ENCODE results near the gene MAMSTR. TPM values are rescaled to one million over a fixed set of nuclear protein-coding genes. Genes with fewer than 3 reads are reported as not detected.

Gene MAMSTR
- total RNA-seq: 0.09 and 0.38 TPM in 2 replicates

DNA sequence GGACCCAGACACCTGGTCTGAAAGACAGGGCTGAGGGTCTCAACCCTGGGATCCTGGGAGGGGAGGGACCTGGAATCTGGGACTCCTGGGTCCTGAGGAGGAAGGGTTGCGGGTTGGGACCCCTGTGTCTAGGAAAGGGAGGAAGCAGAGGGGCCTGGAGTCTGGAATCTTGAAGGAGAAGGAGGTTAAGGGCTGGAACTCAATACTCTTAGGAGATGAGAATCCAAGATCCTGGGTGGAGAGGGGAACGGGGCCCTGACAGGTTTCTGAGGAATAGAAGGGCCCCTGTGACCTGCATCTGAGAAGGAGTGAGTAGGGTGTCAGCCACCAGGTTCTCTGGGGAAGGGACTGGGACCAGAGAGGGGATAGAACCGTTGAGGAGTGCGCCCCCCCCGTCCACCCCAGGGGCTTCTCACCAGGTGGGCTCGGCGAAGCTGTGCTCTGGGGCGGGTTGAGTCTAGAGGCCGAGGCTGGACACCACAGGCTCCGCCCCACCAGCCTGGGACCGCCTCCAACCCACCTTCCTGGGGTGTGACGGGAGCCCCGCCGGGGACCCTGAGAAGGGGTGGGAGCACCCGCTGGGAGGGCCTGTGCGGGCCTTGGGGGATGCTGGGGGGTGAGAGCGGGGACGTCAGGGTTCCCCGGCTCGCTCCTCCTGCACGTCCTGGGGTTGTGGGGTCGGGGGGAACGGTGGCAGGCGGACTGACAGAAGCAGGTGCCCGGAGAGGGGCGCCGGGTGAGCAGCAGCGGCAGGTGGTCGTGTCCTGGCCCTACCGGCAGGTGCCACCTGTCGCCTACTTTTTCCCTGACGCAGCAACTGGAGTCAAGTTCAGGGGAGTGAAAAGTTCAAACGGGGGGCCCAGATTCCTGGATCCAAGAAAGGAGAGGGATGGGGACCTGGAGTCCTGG is at the start of gene MAMSTR:
Gene MAMSTR, minus strand, starts transcription at position 463 of the 909 bp plus-strand sequence. CDS start 694 bp downstream, outside the sequence.

GRCh38 chr19:48755084-48755641 is 35.6 kb upstream of the MAMSTR start, which contains the start of gene FGF21:
TSS of gene FGF21 (plus strand) at chr19:48755524. CDS start at chr19:48756237, 713 bp downstream.

DNA sequence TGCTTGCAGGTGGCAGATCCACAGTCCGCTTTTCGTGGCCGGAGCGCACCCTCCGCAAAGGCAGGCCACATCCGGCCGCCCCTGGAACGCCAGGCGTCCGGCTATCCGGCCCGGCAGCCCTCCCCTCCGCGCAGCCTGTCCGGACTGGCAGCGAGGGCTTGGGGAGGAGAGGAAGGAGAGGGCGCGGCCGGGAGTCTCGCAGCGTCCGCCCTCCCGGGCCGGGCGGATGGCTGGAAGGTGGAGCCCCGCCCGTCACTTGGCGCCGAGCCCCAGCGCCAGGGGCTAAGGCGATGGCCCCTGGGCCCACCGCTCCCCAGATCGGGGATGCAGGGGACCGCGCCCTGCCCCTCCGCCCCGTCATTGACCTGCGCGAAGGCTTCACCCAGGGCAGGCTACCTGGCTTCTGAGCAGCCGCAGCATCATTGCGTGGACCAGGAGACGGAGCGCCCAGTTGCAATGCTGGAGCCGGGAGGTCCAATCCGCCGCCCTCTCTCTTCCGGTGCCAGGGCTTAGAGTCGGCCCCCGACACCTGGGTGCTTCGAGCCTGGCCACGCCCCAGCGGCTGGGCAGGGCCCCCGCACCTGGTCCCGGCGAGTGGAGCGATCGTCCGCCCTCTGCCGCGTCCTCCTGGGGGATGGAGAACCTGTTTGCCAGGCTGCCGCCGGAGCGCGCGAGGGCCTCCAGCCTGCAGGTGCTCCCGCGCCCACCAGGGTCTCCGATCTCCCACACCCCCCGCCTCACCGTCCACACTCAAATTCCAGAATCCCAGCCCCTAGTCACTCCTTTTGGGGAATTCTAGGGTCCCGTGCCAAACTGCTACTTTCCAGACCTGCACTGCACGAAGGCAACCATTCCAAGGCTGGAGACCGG is 33.2 kb upstream of the MAMSTR start, which contains the start of gene FUT1:
Gene FUT1, minus strand, starts transcription at position 146 of the 870 bp plus-strand sequence. CDS start 1,360 bp downstream, outside the sequence.

DNA sequence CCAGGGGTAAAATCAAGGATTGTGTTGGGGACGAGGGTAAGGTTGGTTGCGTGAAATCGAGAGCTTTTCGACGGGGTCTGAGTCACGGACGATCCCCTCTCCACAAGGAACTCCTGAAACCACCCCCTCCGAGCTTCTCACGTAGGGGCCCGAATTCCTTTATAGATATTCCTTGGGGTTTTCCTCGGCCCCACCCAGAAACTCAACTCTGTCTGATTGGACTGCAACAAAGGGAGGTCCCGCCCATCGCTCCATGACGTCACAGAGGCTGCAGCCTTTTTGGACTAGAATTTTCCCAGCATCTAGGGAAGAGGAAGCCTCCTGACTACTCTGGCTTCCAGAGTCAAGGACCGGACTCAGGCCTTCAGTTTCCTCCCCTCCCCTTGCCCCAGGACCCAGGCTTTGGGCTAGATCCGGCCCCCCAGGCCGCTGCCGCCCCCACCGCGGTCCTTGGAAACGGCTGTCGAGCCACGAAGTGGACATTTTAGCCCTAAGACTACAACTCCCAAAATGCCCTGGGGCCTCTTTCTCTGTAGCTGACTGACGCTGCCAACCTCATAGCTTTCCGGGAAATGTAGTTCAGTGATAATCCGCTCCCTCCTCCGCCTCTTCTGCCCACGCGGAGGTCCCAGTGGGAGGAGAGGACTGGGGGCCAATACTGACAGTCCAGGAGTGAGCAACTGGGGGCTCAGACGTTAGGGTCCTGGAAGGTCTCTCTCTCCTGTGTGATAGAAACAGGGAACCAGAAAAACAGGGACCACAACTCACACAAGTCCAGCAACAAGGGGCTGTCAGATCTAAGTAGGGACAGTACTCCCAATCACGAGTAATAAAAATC is 27.4 kb upstream of the MAMSTR start, which contains the start of gene IZUMO1:
Gene IZUMO1, minus strand, starts transcription at position 172 of the 838 bp plus-strand sequence. CDS start 1,050 bp downstream, outside the sequence.

GRCh38 chr19:48740164-48740972 is 20.8 kb upstream of the MAMSTR start, which contains the start of gene RASIP1:
TSS of gene RASIP1 (minus strand) at chr19:48740610. CDS start at chr19:48740282, 328 bp downstream.

DNA sequence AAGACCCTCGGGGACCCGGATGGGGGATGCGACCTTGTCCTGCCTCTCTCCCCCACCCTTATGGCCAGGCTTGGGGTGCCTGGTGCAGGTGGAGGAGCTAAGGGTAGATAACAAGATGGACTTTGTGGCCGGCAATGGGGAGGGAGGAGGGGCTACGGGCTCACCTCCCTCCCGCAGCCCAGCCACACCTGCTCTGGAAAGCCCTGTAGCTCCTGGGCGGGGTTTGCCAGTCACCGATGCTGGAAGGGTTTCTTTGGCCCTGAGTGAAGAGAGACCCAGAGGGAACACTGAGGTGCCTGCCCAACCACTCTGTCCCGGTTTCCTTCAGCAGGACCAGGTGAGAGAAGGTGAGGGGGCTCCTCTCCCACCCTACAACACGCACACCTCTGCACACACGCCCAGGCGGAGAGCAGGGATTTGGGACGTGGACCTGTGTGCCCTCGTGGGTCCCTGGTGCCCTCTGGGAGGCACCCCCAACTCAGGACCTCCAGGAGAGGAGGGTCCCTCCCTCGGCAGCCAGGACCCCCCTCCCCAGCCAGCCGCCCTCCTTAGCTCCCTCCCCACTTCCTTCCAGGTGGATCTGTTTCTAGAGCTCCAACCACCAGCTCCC is 23.7 kb downstream of the MAMSTR start, which contains the start of gene FUT2:
Gene FUT2, plus strand, starts transcription at position 229 of the 610 bp plus-strand sequence. CDS start 6,986 bp downstream, outside the sequence.

DNA sequence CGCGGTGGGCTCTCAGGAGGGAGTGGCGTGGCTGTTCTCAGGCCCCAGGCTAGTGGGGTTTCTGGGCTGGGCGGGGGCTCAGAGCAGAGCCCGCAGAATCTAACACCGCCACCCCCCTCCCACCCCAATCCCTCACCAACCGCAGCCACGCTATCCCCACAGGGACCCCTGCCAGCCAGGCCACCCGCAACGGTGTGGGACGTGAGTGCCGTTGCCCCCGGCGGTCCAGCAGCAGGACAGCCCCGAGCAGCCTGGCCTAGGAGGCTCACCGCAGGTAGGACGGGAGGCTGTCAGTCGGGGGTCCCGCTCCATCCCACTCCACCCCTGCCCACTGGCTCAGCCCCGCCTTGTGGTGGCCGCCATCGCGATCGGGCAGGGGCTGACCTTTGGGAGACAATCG is 46.5 kb downstream of the MAMSTR start, which contains the start of gene NTN5:
Gene NTN5, minus strand, starts transcription at position 24 of the 400 bp plus-strand sequence. CDS start 2,031 bp downstream, outside the sequence.

Other genes with a start within 250 kb of the MAMSTR start
- gene LMTK3, start 207.9 kb downstream of the MAMSTR start, total RNA-seq: under 0.01 and 0.28 TPM in 2 replicates
- not detected in 2 replicates for gene SULT2B1, start 167.6 kb downstream of the MAMSTR start, total RNA-seq
- not detected in 2 replicates for gene SPACA4, start 113.0 kb downstream of the MAMSTR start, total RNA-seq
- 0.56 and 0.90 TPM in 2 replicates for gene FAM83E, start 104.6 kb downstream of the MAMSTR start, total RNA-seq
- gene RPL18, start 100.5 kb downstream of the MAMSTR start, total RNA-seq: 2,428 and 2,851 TPM in 2 replicates
- gene SPHK2, start 100.2 kb downstream of the MAMSTR start, total RNA-seq: 4.6 and 5.0 TPM in 2 replicates
- gene DBP, start 82.3 kb downstream of the MAMSTR start, total RNA-seq: 0.81 and 1.6 TPM in 2 replicates
- gene CA11, start 73.5 kb downstream of the MAMSTR start, total RNA-seq: 1.3 and 1.7 TPM in 2 replicates
- under 0.01 TPM in 1 of 2 replicates, not detected in the other for gene NTN5, start 46.7 kb downstream of the MAMSTR start, total RNA-seq
- not detected in 2 replicates for gene FUT2, start 23.8 kb downstream of the MAMSTR start, total RNA-seq
- 54.5 and 70.3 TPM in 2 replicates for gene RASIP1, start 20.9 kb upstream of the MAMSTR start, total RNA-seq
- gene IZUMO1, start 27.2 kb upstream of the MAMSTR start, total RNA-seq: 0.27 and 0.38 TPM in 2 replicates
- gene FUT1, start 32.9 kb upstream of the MAMSTR start, total RNA-seq: 4.5 and 6.9 TPM in 2 replicates
- not detected in 2 replicates for gene FGF21, start 35.8 kb upstream of the MAMSTR start, total RNA-seq
- 36.6 and 36.9 TPM in 2 replicates for gene BCAT2, start 91.3 kb upstream of the MAMSTR start, total RNA-seq
- 4.6 and 4.9 TPM in 2 replicates for gene HSD17B14, start 116.8 kb upstream of the MAMSTR start, total RNA-seq
- 1.2 and 3.2 TPM in 2 replicates for gene PLEKHA4, start 148.9 kb upstream of the MAMSTR start, total RNA-seq
- gene PPP1R15A, start 152.7 kb upstream of the MAMSTR start, total RNA-seq: 29.1 and 32.7 TPM in 2 replicates
- not detected in 2 replicates for gene TULP2, start 179.0 kb upstream of the MAMSTR start, total RNA-seq
- gene NUCB1, start 180.6 kb upstream of the MAMSTR start, total RNA-seq: 112 and 148 TPM in 2 replicates
- gene DHDH, start 214.0 kb upstream of the MAMSTR start, total RNA-seq: 0.18 TPM in 1 of 2 replicates, not detected in the other
- gene BAX, start 235.2 kb upstream of the MAMSTR start, total RNA-seq: 143 and 157 TPM in 2 replicates
- 714 and 907 TPM in 2 replicates for gene FTL, start 245.6 kb upstream of the MAMSTR start, total RNA-seq

Measured in endothelial cell of coronary artery (primary cell).